ENCODE data around the gene LRCOL1. TPM values are rescaled to one million over a fixed set of nuclear protein-coding genes. Genes with fewer than 3 reads are reported as not detected.

The LRCOL1 gene
- total and polyA plus RNA-seq, 2 of the 13 experiments (the other 11 are each of a cell fraction or from before 2014, with no cell fraction given) = not detected

- Histone ChIP-seq H2AFZ (ENCODE audit: low read length) (no peak overlapping the region), H3K4me3 (replicated peaks in 1 of 3; ENCODE audit: insufficient read depth in 1 of 3, low read depth in 2 of 3, low read length in 3 of 3) (no peak overlapping the region), H3K4me2 (ENCODE audit: low read depth, low read length) (no peak overlapping the region), H3K27ac (ENCODE audit: extremely low read length, insufficient read depth, low read length) (no peak overlapping the region), H3K36me3 (replicated peaks in 1 of 2; ENCODE audit: control insufficient read depth in 1 of 2, insufficient read depth in 2 of 2, low read length in 2 of 2) (peaks cover 3 to 7% of the 10 kb centered on the region in 2 experiments; a peak in 1 of 5 replicates), H3K9me3 (ENCODE audit: low read length) (no peaks in the 10 kb centered on the region), H3K79me2 (ENCODE audit: insufficient read depth, low read length) (no peaks in the 10 kb centered on the region), H4K20me1 (ENCODE audit: insufficient read depth, low read length) (no peaks in the 10 kb centered on the region), H3K4me1 (ENCODE audit: insufficient read depth, low read length) (no peaks in the 10 kb centered on the region), H3K27me3 (ENCODE audit: control insufficient read depth in 1 of 2, insufficient read depth in 2 of 2, low read length in 2 of 2) (no peaks in the 10 kb centered on the region), H3K9ac (ENCODE audit: insufficient read depth, low read depth, low read length) (no peak overlapping the region)
- 96% methylated on average over 24 of the region's 24 CpGs for WGBS (ENCODE audit: low lambda C conversion rate)
- TF ChIP-seq MAF1 (CRISPR knock-in tag; IDR thresholded peaks at IDR 0.05; ENCODE audit: borderline replicate concordance) (no peak), RBM22 (optimal IDR thresholded peaks at IDR 0.05; ENCODE audit: low read length) (peak; percentile 39), SATB2 (CRISPR knock-in tag; IDR thresholded peaks at IDR 0.05) (no peak), ZNF18 (CRISPR knock-in tag; IDR thresholded peaks at IDR 0.05; ENCODE audit: insufficient replicate concordance) (no peak), ZSCAN29 (CRISPR knock-in tag; conservative IDR thresholded peaks at IDR 0.05) (no peak), POLR2G (IDR thresholded peaks at IDR 0.05; ENCODE audit: low read depth, low read length) (no peak), SRSF1 (optimal IDR thresholded peaks at IDR 0.05; ENCODE audit: low read depth, low read length) (no peak)
- TF ChIP-seq, protein P1, sequence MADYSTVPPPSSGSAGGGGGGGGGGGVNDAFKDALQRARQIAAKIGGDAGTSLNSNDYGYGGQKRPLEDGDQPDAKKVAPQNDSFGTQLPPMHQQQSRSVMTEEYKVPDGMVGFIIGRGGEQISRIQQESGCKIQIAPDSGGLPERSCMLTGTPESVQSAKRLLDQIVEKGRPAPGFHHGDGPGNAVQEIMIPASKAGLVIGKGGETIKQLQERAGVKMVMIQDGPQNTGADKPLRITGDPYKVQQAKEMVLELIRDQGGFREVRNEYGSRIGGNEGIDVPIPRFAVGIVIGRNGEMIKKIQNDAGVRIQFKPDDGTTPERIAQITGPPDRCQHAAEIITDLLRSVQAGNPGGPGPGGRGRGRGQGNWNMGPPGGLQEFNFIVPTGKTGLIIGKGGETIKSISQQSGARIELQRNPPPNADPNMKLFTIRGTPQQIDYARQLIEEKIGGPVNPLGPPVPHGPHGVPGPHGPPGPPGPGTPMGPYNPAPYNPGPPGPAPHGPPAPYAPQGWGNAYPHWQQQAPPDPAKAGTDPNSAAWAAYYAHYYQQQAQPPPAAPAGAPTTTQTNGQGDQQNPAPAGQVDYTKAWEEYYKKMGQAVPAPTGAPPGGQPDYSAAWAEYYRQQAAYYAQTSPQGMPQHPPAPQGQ (CRISPR knock-in tag; IDR thresholded peaks at IDR 0.05; ENCODE audit: borderline replicate concordance) = no peak
- intact Hi-C loops (cut with micrococcal nuclease; ENCODE audit: unreplicated experiment) = no loop called here
- ChIA-PET CTCF (ENCODE audit: low intra/inter-chr PET ratio, low total read pairs) (no interaction called here), POLR2A (no interaction called here)
- FAIRE-seq (no peak), ATAC-seq (no peak), DNase-seq (ENCODE audit: low spot score) (no peak)
- BruUV-seq (replicated peaks) = no TSS peak
- in situ Hi-C loops (cut with HindIII; ENCODE audit: extremely low pct_ligation_motif_present, low pct_unique_long_range_greater_than_20kb) = no loop called here
Measured at GRCh38 chr12:132582058-132582420, 28.3 kb downstream of the LRCOL1 start.

Measured in HepG2 (cell line).